ENCODE results near the gene TMEM47. TPM values are rescaled to one million over a fixed set of nuclear protein-coding genes. Genes with fewer than 3 reads are reported as not detected.

Gene TMEM47
- total and polyA plus RNA-seq, 2 of the 4 experiments (the other 2 are of a cell fraction), result 51.5 to 105 TPM

GRCh38 chrX:34656467-34656841 is 631 bp downstream of the TMEM47 start:
- Histone ChIP-seq H2BK15ac (ENCODE audit: low read depth, low read length) (no peak overlapping the region), H3K4me3 (ENCODE audit: insufficient read depth, low read depth, low read length) (peak overlapping the region; percentile 99), H3K27ac (ENCODE audit: insufficient read depth, low read length) (peak overlapping the region; percentile 90), H3K79me1 (ENCODE audit: low read depth in 1 of 2, low read length in 2 of 2) (no peaks in the 10 kb centered on the region), H3K27me3 (ENCODE audit: control insufficient read depth, insufficient read depth, low read length) (no peaks in the 10 kb centered on the region), H2AFZ (replicated peaks; ENCODE audit: low read length, poor library complexity) (peak overlapping the region; percentile 40), H3K4me1 (ENCODE audit: control insufficient read depth, insufficient read depth, low read length) (no peaks in the 10 kb centered on the region), H4K5ac (ENCODE audit: low read depth, low read length) (peak overlapping the region; percentile 43; the same call in 1 of the 2 replicates), H4K8ac (ENCODE audit: low read depth in 2 of 2, low read length in 2 of 2) (no peak overlapping the region), H2BK120ac (ENCODE audit: low read depth, low read length) (no peak overlapping the region), H4K20me1 (ENCODE audit: insufficient read depth, low read length) (peaks cover 7% of the 10 kb centered on the region; the same call in 1 of the 2 replicates), H2AK5ac (ENCODE audit: low read depth, low read length) (no peak overlapping the region), H3K56ac (ENCODE audit: extremely low read depth, insufficient read depth, low read length) (no peak overlapping the region), H3K9me1 (ENCODE audit: insufficient read depth, low read length) (no peaks in the 10 kb centered on the region), H3K9me3 (ENCODE audit: control insufficient read depth, insufficient read depth, low read length) (no peaks in the 10 kb centered on the region), H3K4ac (ENCODE audit: low read depth, low read length) (peak overlapping the region; percentile 22), H3K9ac (ENCODE audit: low read depth, low read length) (peak overlapping the region; percentile 86), H3K4me2 (ENCODE audit: low read depth, low read length) (peak overlapping the region; percentile 97), H3K23ac (ENCODE audit: low read depth, low read length) (peak overlapping the region; percentile 22; the same call in 1 of the 2 replicates), H3K18ac (ENCODE audit: low read depth, low read length) (peak overlapping the region; percentile 61), H4K91ac (ENCODE audit: insufficient read depth, low read depth, low read length) (no peak overlapping the region), H2AK9ac (replicated peaks; ENCODE audit: low read depth, low read length, poor library complexity) (peak overlapping the region; percentile 62), H2BK20ac (ENCODE audit: low read depth, low read length) (no peak overlapping the region), H3K14ac (replicated peaks; ENCODE audit: low read depth, low read length) (peak overlapping the region; percentile 11; the same call in 1 of the 2 replicates), H3K36me3 (ENCODE audit: control insufficient read depth, insufficient read depth, low read length) (no peaks in the 10 kb centered on the region), H2BK5ac (ENCODE audit: low read depth, low read length, poor library complexity, severe bottlenecking) (peak overlapping the region; percentile 61)
- ATAC-seq (ENCODE audit: low read depth) (no peak; the same call in 1 of the 2 replicates), DNase-seq (no peak)
- TF ChIP-seq, protein P1, sequence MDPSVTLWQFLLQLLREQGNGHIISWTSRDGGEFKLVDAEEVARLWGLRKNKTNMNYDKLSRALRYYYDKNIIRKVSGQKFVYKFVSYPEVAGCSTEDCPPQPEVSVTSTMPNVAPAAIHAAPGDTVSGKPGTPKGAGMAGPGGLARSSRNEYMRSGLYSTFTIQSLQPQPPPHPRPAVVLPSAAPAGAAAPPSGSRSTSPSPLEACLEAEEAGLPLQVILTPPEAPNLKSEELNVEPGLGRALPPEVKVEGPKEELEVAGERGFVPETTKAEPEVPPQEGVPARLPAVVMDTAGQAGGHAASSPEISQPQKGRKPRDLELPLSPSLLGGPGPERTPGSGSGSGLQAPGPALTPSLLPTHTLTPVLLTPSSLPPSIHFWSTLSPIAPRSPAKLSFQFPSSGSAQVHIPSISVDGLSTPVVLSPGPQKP (IDR thresholded peaks at IDR 0.05; ENCODE audit: borderline replicate concordance, low read depth, low read length), result no peak
- TF ChIP-seq RCOR1 (IDR thresholded peaks at IDR 0.05; ENCODE audit: insufficient replicate concordance, low read length) (no peak), SMC3 (IDR thresholded peaks at IDR 0.05; ENCODE audit: low read depth, low read length) (no peak), CHD1 (IDR thresholded peaks at IDR 0.05; ENCODE audit: low read depth, low read length) (no peak), USF2 (IDR thresholded peaks at IDR 0.05; ENCODE audit: low read depth, low read length) (no peak), BHLHE40 (IDR thresholded peaks at IDR 0.05; ENCODE audit: low read depth, low read length) (no peak), MAZ (IDR thresholded peaks at IDR 0.05; ENCODE audit: borderline replicate concordance, low read depth, low read length) (no peak), NFE2L2 (IDR thresholded peaks at IDR 0.05; ENCODE audit: low read depth, low read length) (no peak), MXI1 (IDR thresholded peaks at IDR 0.05; ENCODE audit: borderline replicate concordance, low read depth, low read length) (no peak)
- POLR2A ChIA-PET (ENCODE audit: unreplicated experiment), result no interaction called here
- dilution Hi-C loops (cut with HindIII; ENCODE audit: low sequenced_read_pairs, unreplicated experiment), result no loop called here
- CTCF ChIA-PET, result no interaction called here
- in situ Hi-C loops (cut with MboI; ENCODE audit: low sequenced_read_pairs), result no loop called here
- intact Hi-C loops (cut with micrococcal nuclease), result loop anchor here (2.0 to 10.0 kb wide), 3 partner anchors 122 to 218 kb away; no protein-coding TSS in a partner anchor
- WGBS, 2 experiments (ENCODE audit: extremely low coverage in 2 of 2, insufficient read length in 1 of 2), result 41% methylated on average over 11 of the region's 27 CpGs; no CpG with 5 or more reads in 1 of the 2 experiments
- BruUV-seq (replicated peaks), result no TSS peak

Data from IMR-90 (cell line).